Measurements from ENCODE around the gene MFSD12. TPM values are rescaled to one million over a fixed set of nuclear protein-coding genes. Genes with fewer than 3 reads are reported as not detected.

Gene MFSD12
- total RNA-seq, 1 donor from 2014 or later = 23.6 TPM

DNA sequence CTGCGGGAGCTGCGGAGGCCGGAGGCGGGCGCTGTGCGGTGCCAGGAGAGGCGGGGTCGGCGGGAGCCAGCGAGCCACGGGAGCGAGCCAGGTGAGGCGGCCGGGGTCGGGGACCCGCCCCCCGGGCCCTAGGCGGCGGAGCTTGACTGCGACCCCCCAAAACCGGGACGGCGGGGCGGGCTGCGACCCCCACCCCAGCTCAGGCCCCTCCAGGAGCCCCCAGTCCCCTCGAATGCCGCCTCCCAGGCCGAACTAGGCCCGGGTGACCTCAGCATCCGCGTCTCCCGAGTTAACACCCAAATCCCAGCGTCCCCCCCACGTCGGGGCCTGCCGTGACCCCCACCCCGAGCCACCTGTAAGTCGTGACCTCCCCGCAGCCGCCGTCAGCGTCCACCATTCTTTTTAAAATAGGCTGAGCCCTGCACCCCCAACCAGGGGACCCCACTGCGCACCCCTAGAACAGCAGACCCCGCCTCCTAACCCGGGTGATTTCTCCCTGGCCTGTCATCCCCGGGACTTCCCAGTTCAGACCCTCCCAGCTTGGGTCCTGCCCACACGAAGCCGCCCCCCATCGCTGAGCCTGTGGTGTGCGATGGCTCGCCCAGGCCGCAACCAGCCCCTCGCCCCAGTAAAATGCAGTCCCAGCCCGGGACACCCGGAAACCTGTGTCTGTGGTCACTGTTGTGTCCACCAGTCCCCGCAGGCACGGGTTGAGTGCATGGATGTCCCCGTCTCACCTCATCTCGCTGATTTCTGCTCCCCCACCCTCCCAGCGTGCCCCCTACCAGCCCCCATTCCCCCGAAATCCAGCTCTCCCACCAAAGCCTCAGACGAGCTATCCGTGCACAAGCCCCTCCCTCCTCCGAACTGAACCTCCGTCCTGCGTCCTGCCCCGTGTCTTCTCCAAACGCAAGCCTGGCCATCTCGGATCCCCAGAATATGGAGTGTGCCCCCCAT is 50.7 kb downstream of the MFSD12 start:
- no peak for DNase-seq

GRCh38 chr19:3505598-3506383 is 51.6 kb downstream of the MFSD12 start, which contains the start of gene FZR1:
Gene FZR1, plus strand, starts transcription at chr19:3506311. Its CDS starts 16,679 bp downstream, at chr19:3522990.
- DNase-seq = peak; percentile 99

GRCh38 chr19:3504735-3505134 is 52.7 kb downstream of the MFSD12 start:
- no peak for DNase-seq

DNA sequence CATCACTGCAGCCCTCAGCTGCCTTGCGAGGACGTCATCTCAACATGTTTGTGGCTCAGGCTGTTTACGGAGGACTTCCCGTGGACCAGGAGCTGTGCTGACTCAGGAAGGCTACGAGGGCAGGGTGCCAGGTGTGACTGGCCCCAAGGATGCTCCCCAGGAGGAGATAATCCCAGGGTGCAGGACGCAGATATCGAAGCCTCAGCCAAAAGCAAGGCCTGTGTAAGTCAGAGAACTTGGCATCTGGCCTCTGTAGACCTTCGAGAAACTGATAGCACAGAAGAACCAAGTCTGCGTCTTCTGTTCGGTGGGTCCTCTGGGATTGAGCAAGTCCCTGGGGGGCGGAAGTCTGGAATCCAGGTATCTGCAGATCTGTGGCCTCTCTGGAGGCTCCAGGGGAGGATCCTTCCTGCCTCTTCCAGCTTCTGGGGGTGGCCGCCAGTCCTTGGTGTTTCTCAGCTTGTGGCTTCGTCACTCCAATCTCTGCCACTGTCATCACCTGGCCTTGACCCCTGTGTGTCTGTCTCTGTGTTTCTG is 54.3 kb downstream of the MFSD12 start:
- DNase-seq = no peak

DNA sequence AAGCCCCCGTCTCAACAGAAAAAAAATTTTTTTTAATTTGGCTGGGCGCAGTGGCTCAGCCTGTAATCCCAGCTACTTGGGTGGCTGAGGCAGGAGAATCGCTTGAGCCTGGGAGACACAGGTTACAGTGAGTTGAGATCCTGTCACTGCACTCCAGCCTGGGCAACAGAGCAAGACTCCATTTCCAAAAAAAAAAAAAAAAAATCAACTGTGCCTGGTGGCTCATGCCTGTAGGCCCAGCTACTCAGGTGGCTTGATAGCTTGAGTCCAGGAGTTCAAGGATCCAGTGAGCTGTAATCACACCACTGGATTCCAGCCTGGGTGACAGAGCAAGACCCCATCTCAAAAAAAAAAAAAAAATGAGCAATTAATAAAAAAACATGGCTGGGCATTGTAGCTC is 55.6 kb downstream of the MFSD12 start:
- no peak for DNase-seq

GRCh38 chr19:3500429-3501101 is 56.8 kb downstream of the MFSD12 start, which contains the start of gene DOHH:
Gene DOHH, minus strand, starts transcription at chr19:3500674. Its CDS starts 3,860 bp downstream, at chr19:3496814.
- peak; percentile 93 for DNase-seq

DNA sequence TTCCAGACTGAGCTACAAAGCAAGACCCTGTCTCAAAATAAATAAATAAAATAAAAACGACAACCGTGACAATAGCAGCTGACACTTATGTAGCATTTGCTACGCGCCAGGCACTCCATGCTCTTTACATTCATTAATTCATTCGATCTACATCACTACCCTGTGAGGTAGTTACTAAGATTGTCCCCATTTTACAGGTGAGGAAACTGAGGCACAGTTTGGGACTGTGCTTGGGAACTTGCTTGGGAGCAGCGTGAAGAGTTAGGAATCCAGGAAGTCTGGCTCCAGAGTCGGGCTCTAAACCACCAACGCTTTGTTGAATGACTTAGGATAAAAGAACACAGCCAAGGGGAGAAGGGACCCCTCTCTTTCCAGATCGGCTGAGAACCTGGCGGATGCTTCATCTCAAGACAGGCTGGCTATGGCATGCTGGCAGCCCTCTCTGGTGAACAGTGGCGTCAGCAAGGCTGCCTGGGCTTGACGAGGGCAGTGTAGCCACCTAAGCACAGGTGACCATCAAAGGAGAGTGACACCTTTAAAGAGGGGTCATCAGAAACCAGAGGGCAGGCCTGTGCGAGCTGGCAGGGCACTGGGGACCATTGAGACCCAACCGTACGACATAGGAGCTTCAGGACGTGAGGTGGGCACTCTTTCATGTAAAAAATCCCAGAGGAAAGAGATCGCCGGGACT is 57.5 kb downstream of the MFSD12 start:
- no peak for DNase-seq

GRCh38 chr19:3497757-3498520 is 59.4 kb downstream of the MFSD12 start:
- DNase-seq = no peak

DNA sequence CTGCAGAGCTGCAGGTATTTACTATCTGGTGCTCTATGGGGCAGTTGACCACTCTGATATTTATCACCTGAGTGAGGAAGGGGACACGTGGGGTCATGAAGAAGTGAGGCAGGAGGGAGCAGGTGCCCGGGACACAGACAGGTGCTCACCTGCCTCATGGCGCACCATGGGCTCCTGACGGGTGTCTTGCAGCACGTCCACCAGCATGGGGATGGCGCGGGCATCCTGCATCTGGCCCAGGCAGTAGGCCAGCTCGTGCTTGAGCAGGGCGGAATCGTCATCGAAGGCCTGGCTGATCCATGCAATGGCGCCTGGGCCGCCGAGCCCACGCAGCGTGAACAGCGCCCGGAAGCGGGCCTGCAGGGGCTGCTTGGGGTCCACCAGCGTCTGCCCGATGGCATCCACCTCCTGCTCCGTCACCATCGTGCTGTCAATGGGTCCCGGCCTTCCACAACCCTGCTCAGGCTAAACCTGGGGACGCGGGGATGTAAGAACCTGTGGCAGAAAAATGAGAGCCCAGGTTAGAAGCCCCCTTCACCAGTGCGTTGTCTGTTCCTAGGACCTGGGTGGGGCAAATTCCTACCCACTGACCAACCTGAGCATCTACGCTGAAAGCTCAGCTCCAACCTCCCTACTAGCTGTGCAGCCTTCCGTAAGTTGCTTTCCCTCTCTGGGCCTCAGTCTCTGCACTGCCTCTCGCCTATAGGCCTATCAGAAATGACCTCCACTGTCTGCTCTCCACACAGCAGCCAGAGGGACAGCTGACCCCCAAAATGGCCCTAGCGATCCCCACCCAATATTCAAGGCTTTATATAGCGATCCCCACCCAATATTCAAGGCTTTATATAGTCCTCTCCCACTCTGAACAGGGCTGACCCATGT is 60.8 kb downstream of the MFSD12 start:
- no peak for DNase-seq

DNA sequence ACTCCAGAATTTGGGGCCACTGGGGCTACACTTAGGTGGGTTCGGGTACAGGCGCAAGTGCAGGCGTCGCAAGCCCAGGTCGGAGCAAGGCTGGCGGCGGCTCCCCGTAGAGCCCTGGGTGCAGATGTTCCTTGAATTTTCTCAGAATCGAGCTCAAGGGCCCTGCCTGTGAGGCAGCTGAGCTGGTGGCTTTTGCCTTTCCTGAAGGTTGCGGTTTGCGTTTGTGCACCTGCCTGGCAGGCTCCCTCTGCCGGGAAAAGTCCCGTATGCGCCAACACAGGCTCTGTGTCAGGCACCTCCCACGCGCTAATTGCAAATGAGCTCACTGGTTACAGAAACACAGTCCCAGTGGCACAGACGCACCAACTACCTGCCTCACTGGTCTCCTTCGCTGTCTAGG is 62.8 kb downstream of the MFSD12 start:
- no peak for DNase-seq

Small RNAs within 50 kb of the gene (small RNA-seq; reads per million reads assigned to genes)
- gene AC005786.1 (ENCODE audit: low replicate concordance) (not detected), gene RF00212 (ENCODE audit: low replicate concordance) (not detected)

Other genes starting within 250 kb of the MFSD12 start
- 27.6 TPM for gene NFIC, start 191.0 kb downstream of the MFSD12 start, total RNA-seq
- gene SMIM24, start 77.1 kb downstream of the MFSD12 start, total RNA-seq = not detected
- not detected for gene SMIM44, start 74.1 kb downstream of the MFSD12 start, total RNA-seq
- gene DOHH, start 56.9 kb downstream of the MFSD12 start, total RNA-seq = 6.7 TPM
- 22.7 TPM for gene FZR1, start 51.3 kb downstream of the MFSD12 start, total RNA-seq
- not detected for gene TEKTIP1, start 18.4 kb downstream of the MFSD12 start, total RNA-seq
- 44.1 TPM for gene HMG20B, start 15.4 kb upstream of the MFSD12 start, total RNA-seq
- 0.20 TPM for gene GIPC3, start 27.9 kb upstream of the MFSD12 start, total RNA-seq
- gene TBXA2R, start 49.3 kb upstream of the MFSD12 start, total RNA-seq = 1.2 TPM
- gene CACTIN, start 69.2 kb upstream of the MFSD12 start, total RNA-seq = 12.8 TPM
- 8.9 TPM for gene PIP5K1C, start 142.9 kb upstream of the MFSD12 start, total RNA-seq
- gene TJP3, start 150.8 kb upstream of the MFSD12 start, total RNA-seq = 1.2 TPM
- 14.6 TPM for gene APBA3, start 204.1 kb upstream of the MFSD12 start, total RNA-seq
- gene MRPL54, start 205.1 kb upstream of the MFSD12 start, total RNA-seq = 27.3 TPM
- gene RAX2, start 214.6 kb upstream of the MFSD12 start, total RNA-seq = not detected
- 0.99 TPM for gene MATK, start 228.8 kb upstream of the MFSD12 start, total RNA-seq